H9 (cell line): Measurements from ENCODE around the gene LRP1B. TPM values are rescaled to one million over a fixed set of nuclear protein-coding genes. Genes with fewer than 3 reads are reported as not detected.

Source experiments
- DNase-seq: peaks from one replicate; pipeline ENCODE4 v3.0.0-alpha.2; 2017
- H2AFZ ChIP-seq: one replicate; pipeline ENCODE4 v1.6.1; 2013; ENCODE audit warnings: mild to moderate bottlenecking, low read length, control low read depth, moderate library complexity
- H2AK5ac ChIP-seq: 2 replicates; pipeline ENCODE4 v1.6.1; 2013; ENCODE audit warnings: low read length, control low read depth, mixed read lengths; ENCODE audit not compliant: insufficient read length
- H2BK120ac ChIP-seq: one replicate; pipeline ENCODE4 v1.6.1; 2013; ENCODE audit warnings: low read depth, mild to moderate bottlenecking, low read length, control low read depth, inconsistent platforms; ENCODE audit not compliant: poor library complexity, severe bottlenecking
- H2BK12ac ChIP-seq: 2 replicates; pipeline ENCODE4 v1.6.1; 2013; ENCODE audit warnings: low read length, control low read depth, mixed read lengths, low read depth; ENCODE audit not compliant: insufficient read length
- H2BK15ac ChIP-seq: 2 replicates; pipeline ENCODE4 v1.6.1; 2013; ENCODE audit warnings: low read depth, low read length, control low read depth
- H2BK20ac ChIP-seq: one replicate; pipeline ENCODE4 v1.6.1; 2013; ENCODE audit warnings: low read depth, mild to moderate bottlenecking, low read length, control low read depth, inconsistent platforms; ENCODE audit not compliant: poor library complexity, severe bottlenecking
- H2BK5ac ChIP-seq: 2 replicates; pipeline ENCODE4 v1.6.1; 2013; ENCODE audit warnings: low read length, control low read depth, mixed read lengths; ENCODE audit not compliant: insufficient read length
- H3K14ac ChIP-seq: 2 replicates; pipeline ENCODE4 v1.6.1; 2013; ENCODE audit warnings: low read length, control low read depth; ENCODE audit not compliant: insufficient read depth
- H3K18ac ChIP-seq: 2 replicates; pipeline ENCODE4 v1.6.1; 2013; ENCODE audit warnings: low read depth, mild to moderate bottlenecking, mixed read lengths, low read length, control low read depth; ENCODE audit not compliant: insufficient read length
- H3K23ac ChIP-seq: 2 replicates; pipeline ENCODE4 v1.6.1; 2013; ENCODE audit warnings: low read length, control low read depth, mixed read lengths, low read depth; ENCODE audit not compliant: insufficient read length
- H3K23me2 ChIP-seq: 2 replicates; pipeline ENCODE4 v1.6.1; 2013; ENCODE audit warnings: low read depth, mild to moderate bottlenecking, mixed read lengths, low read length, control low read depth; ENCODE audit not compliant: insufficient read length, poor library complexity, severe bottlenecking
- H3K27ac ChIP-seq: 2 replicates; pipeline ENCODE4 v1.5.1; 2013; ENCODE audit warnings: low read length, control low read depth, mixed read lengths, low read depth; ENCODE audit not compliant: insufficient read length
- H3K27me3 ChIP-seq: 2 replicates; pipeline ENCODE4 v1.6.1; 2013; ENCODE audit warnings: low read length, control low read depth, inconsistent platforms; ENCODE audit not compliant: insufficient read depth
- H3K4ac ChIP-seq: 2 replicates; pipeline ENCODE4 v1.6.1; 2013; ENCODE audit warnings: low read depth, mild to moderate bottlenecking, control low read depth, inconsistent platforms, low read length, moderate library complexity
- H3K4me1 ChIP-seq: 2 replicates; pipeline ENCODE4 v1.6.1; 2013; ENCODE audit warnings: low read length, control low read depth, inconsistent platforms; ENCODE audit not compliant: insufficient read depth
- H3K4me2 ChIP-seq: 2 replicates; pipeline ENCODE4 v1.6.1; 2013; ENCODE audit warnings: low read length, control low read depth, mixed read lengths; ENCODE audit not compliant: insufficient read length, insufficient read depth
- H3K56ac ChIP-seq: 2 replicates; pipeline ENCODE4 v1.6.1; 2013; ENCODE audit warnings: low read depth, mild to moderate bottlenecking, mixed read lengths, low read length, control low read depth; ENCODE audit not compliant: insufficient read length
- H3K79me1 ChIP-seq: 2 replicates; pipeline ENCODE4 v1.6.1; 2013; ENCODE audit warnings: low read depth, mild to moderate bottlenecking, moderate library complexity, low read length, control low read depth, inconsistent platforms; ENCODE audit not compliant: insufficient read depth, poor library complexity, severe bottlenecking
- H3K79me2 ChIP-seq: 2 replicates; pipeline ENCODE4 v1.6.1; 2013; ENCODE audit warnings: low read length, control low read depth, inconsistent platforms; ENCODE audit not compliant: insufficient read depth
- H3K9ac ChIP-seq: 2 replicates; pipeline ENCODE4 v1.6.1; 2013; ENCODE audit warnings: low read length, control low read depth, mixed read lengths; ENCODE audit not compliant: insufficient read length; ENCODE audit errors: extremely low read depth
- H3K9me3 ChIP-seq: one replicate; pipeline ENCODE4 v1.6.1; 2013; ENCODE audit warnings: low read depth, low read length, inconsistent platforms; ENCODE audit not compliant: control insufficient read depth
- H3T11ph ChIP-seq: one replicate; pipeline ENCODE4 v1.6.1; 2013; ENCODE audit warnings: mild to moderate bottlenecking, low read length, control low read depth, inconsistent platforms
- H4K20me1 ChIP-seq: one replicate; pipeline ENCODE4 v1.6.1; 2013; ENCODE audit not compliant: control insufficient read depth, insufficient read length, insufficient read depth
- H4K5ac ChIP-seq: 2 replicates; pipeline ENCODE4 v1.6.1; 2013; ENCODE audit warnings: low read depth, mild to moderate bottlenecking, mixed read lengths, low read length, control low read depth; ENCODE audit not compliant: insufficient read length
- H4K8ac ChIP-seq: replicated peaks from 2 replicates; pipeline ENCODE4 v1.6.1; 2013; ENCODE audit warnings: low read length, control low read depth, mixed read lengths, low read depth; ENCODE audit not compliant: insufficient read length
- H4K91ac ChIP-seq: 2 replicates; pipeline ENCODE4 v1.6.1; 2013; ENCODE audit warnings: low read depth, mild to moderate bottlenecking, moderate library complexity, mixed read lengths, low read length, control low read depth; ENCODE audit not compliant: insufficient read length
- H3K27ac Mint-ChIP-seq, 3 experiments: 2 replicates in 2 of 3; 3 replicates in 1 of 3; pipeline ENCODE4 v1.8.0; 2020 to 2021; ENCODE audit warnings: mixed read lengths in 3 of 3, mild to moderate bottlenecking in 1 of 3, moderate library complexity in 1 of 3
- H3K27me3 Mint-ChIP-seq: 2 replicates; pipeline ENCODE4 v1.8.0; 2021; ENCODE audit warnings: low read depth, mild to moderate bottlenecking, moderate library complexity, mixed read lengths
- H3K36me3 Mint-ChIP-seq, 3 experiments: 2 replicates in 2 of 3; 3 replicates in 1 of 3; pipeline ENCODE4 v1.8.0; 2020 to 2021; ENCODE audit warnings: low read depth in 3 of 3, mixed read lengths in 3 of 3; ENCODE audit not compliant: insufficient read depth in 1 of 3
- H3K4me1 Mint-ChIP-seq, 2 experiments: 2 replicates each; pipeline ENCODE4 v1.8.0; 2020; ENCODE audit warnings: mixed read lengths in 2 of 2
- H3K4me3 Mint-ChIP-seq, 2 experiments: 2 replicates in 1 of 2; 3 replicates in 1 of 2; pipeline ENCODE4 v1.8.0; 2020 to 2021; ENCODE audit warnings: mild to moderate bottlenecking in 2 of 2, mixed read lengths in 2 of 2, moderate library complexity in 1 of 2
- H3K9me3 Mint-ChIP-seq, 2 experiments: 2 replicates in 1 of 2; 3 replicates in 1 of 2; pipeline ENCODE4 v1.8.0; 2020; ENCODE audit warnings: mild to moderate bottlenecking in 2 of 2, mixed read lengths in 2 of 2, moderate library complexity in 1 of 2
- CTCF ChIP-seq: fragments of 200-600 bp; sonication (generic); conservative IDR thresholded peaks from 3 replicates; pipeline ENCODE4 v1.8.0; 2021; ENCODE audit warnings: antibody characterized with exemption, mild to moderate bottlenecking
- WGBS: extraction: QIAGEN DNeasy Blood & Tissue Kit; methylation state at CpG from one replicate; pipeline ENCODE4 v1.1.7; 2013; ENCODE audit warnings: missing lambda C conversion rate, low lambda C conversion rate, mixed read lengths; ENCODE audit not compliant: insufficient read length; ENCODE audit errors: extremely low coverage; 5-methylcytosine and 5-hydroxymethylcytosine counted together
- total RNA-seq: library from RNA; stranded (reverse); gene quantifications from 2 replicates; pipeline ENCODE4 v1.2.1, GENCODE V29; 2021

LRP1B gene
- total RNA-seq, 1 experiment from 2014 or later: not detected

GRCh38 chr2:141698500-141698899 lies 432.3 kb downstream of the LRP1B start:
- TF ChIP-seq CTCF: no peak
- Histone ChIP-seq H3K4me1 (no peaks in the 10 kb centered on the region), H3K4ac (no peak overlapping the region)

More at GRCh38 chr2:141698500-141698899, 432.3 kb downstream of the LRP1B start:
- no peak overlapping the region for H2AFZ ChIP-seq
- no peaks in the 10 kb centered on the region for H4K20me1 ChIP-seq
- H3K23me2 ChIP-seq: no peaks in the 10 kb centered on the region
- DNase-seq: no peak
- no peaks in the 10 kb centered on the region for H3K27me3 ChIP-seq
- H3K9me3 ChIP-seq: no peaks in the 10 kb centered on the region
- H2BK120ac ChIP-seq: no peak overlapping the region
- H4K8ac ChIP-seq: no peak overlapping the region
- H4K5ac ChIP-seq: no peak overlapping the region
- H3K56ac ChIP-seq: no peak overlapping the region
- H4K91ac ChIP-seq: no peak overlapping the region
- WGBS: no CpG with 5 or more reads among the region's 2 CpGs
- H3K36me3 Mint-ChIP-seq: 0 out of 7 replicates have a peak, but pooled peaks cover 0 to 7% (median 0%) of the 10 kb centered on the region in 3 experiments
- peaks cover 0 to 3% of the 10 kb centered on the region in 2 experiments; a peak in 1 of 4 replicates for H3K4me1 Mint-ChIP-seq
- no peaks in the 10 kb centered on the region for H3K79me2 ChIP-seq
- no peak overlapping the region for H2BK20ac ChIP-seq
- no peak overlapping the region for H2BK5ac ChIP-seq
- no peak overlapping the region for H3K18ac ChIP-seq
- no peak overlapping the region for H3T11ph ChIP-seq
- no peak overlapping the region for H3K23ac ChIP-seq
- no peaks in the 10 kb centered on the region for H3K27me3 Mint-ChIP-seq
- no peak overlapping the region for H3K27ac ChIP-seq
- no peak overlapping the region for H3K14ac ChIP-seq
- H3K9me3 Mint-ChIP-seq: peaks cover 0 to 6% of the 10 kb centered on the region in 2 experiments; a peak in 3 of 5 replicates
- H2BK15ac ChIP-seq: no peak overlapping the region
- no peak overlapping the region for H3K9ac ChIP-seq
- H3K79me1 ChIP-seq: no peaks in the 10 kb centered on the region
- no peak overlapping the region for H3K4me3 Mint-ChIP-seq
- no peak overlapping the region for H3K27ac Mint-ChIP-seq
- H2AK5ac ChIP-seq: no peak overlapping the region
- H2BK12ac ChIP-seq: no peak overlapping the region
- H3K4me2 ChIP-seq: no peak overlapping the region
